NCI-H128 (cell line): ENCODE measurements around the gene CNPY4.

ENCODE experiments used
- DNase-seq: peaks from one replicate; lab custom pipeline; 2025; ENCODE audit not compliant: unreplicated experiment; lab: John Stamatoyannopoulos, UW

Gene CNPY4

DNA sequence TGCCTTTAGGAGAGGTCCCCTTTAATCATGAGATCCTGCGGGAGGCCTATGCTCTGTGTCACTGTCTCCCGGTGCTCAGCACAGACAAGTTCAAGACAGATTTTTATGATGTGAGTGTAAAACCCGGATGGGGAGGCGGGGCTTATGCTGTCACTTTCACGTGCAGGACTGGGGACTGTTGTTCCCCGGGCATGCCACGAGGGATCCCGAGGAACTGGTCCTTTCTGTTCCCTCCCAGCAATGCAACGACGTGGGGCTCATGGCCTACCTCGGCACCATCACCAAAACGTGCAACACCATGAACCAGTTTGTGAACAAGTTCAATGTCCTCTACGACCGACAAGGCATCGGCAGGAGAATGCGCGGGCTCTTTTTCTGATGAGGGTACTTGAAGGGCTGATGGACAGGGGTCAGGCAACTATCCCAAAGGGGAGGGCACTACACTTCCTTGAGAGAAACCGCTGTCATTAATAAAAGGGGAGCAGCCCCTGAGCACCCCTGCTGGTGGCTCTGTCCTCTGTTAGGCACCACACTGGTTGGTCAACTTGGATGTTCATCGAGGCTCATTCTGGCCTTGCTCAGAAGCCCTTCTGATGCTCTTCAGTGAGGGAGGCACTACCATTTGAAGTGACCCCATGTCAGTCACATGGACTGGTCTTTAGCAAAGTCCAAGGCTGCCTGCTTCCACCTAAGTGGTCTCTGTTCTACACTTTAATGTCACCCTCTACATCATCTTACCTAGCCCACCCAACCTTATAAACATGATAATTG lies 27.8 kb upstream of the CNPY4 start:
- DNase-seq: no peak

DNA sequence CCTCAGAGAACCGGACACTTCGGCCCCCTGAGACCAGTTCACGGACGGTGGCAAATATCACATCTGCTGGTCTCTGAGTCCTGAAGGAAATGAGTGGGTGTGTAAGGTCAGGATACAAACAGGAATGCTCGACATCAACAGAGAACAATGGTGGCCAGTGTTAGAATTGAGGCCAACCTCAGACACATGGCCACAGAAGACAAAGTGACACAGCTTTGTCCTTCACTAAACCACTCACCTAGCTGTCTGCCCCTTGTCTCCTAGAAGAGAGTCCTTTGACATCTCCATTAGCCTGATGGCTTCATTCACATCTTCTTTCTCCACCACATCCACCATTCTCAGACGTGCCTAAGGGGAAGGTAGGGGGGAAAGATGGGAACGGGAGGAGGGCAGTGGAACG lies 26.4 kb upstream of the CNPY4 start:
- no peak for DNase-seq

DNA sequence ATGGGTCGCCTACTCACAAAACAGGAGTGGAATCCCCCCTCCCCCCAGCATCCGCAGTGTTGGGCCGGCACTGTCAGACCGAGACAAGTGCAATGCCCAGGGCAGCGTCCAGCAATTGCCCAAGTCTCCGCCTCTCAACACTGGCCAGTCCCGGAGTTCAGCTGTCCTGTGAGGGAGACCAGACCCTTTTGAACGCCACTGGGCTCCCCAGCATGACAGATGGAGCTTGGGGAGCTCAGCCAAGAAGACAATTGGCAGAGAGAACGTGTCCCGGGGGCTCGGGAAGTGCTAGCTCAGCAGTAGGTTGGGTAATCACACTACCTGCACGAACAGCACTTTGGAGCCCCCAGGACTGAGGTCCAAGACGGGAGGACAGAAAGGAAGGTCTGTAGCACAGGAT lies 25.9 kb upstream of the CNPY4 start:
- DNase-seq: no peak

DNA sequence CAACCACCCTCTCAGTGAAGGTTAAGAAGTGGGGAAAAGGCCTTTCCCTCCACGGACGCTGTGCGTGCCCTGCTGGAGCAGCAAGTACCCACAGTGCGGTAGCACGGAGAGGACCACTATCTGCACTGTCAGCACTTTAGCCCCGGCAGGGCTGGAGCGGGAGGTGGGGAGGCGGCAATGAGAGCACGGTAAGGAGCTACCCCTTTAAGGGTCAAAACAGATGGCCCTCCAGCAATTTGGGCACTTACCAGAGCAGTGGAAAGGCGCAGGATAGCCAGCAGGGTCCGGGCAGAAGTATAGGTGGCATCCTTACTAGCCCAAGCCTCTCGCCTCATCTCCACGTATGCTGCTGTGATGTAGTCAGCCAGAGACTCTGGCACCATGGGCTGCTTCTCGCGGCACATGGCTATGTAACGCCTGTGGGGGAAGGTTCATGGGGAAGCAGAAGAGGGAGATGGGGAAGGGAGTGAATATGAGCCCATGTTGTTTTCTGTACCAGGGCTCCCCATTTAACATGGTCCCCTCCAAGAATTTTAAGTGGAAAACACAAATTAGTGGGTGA lies 25.4 kb upstream of the CNPY4 start:
- DNase-seq: no peak

DNA sequence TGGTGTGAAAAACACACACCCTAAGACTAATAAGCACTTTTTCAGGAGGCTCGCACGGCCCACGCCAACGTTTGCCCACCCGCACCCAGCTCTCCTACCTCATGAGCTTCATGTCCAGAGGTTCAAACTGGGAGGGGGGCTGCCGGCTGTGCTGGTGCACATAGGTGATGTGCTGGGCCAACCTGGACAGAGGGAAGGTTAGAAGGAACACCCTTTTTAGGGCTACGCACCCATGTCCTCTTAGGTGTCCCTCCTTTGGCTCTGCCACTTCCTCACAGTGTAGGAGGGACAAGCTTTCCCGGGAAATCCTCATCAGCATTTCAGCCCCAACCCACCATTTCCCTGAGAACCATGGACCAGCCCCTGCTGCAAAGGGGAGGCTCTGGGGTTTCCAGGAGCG lies 24.1 kb upstream of the CNPY4 start:
- no peak for DNase-seq

DNA sequence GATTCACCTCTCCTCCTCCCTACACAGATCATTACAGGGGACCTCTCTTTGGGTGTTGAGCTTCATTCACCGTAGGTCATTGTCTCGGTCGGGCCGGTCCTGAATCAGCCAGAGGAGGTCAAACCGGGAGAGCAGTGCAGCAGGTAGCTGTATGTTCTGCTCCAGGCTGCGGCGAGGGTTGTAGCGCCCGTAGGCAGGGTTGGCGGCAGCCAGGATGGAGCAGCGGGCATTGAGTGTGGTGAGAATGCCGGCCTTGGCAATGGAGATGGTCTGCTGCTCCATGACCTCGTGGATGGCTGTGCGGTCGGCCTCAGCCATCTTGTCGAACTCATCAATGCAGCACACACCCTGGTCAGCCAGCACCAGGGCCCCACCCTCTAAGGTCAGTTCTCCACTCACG lies 23.7 kb upstream of the CNPY4 start:
- DNase-seq: no peak

DNA sequence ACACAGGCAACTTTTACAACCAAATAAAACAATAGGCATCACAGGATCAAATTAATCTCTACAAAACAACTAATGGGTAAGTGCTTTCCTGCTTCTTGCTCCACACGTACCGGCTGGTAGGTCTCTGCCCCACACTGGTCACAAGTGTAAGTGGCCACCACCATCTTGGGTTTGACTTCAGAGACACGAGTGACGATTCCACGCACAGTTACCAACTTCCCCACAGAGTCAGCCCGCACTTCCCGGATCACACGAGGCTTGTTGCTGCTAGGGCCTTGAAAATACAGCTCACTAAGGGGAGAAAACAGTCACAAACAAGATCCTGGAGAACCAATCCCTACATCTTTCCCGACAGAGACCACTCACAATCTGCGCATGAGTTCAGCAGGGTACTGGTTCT lies 20.5 kb upstream of the CNPY4 start:
- no peak for DNase-seq

DNA sequence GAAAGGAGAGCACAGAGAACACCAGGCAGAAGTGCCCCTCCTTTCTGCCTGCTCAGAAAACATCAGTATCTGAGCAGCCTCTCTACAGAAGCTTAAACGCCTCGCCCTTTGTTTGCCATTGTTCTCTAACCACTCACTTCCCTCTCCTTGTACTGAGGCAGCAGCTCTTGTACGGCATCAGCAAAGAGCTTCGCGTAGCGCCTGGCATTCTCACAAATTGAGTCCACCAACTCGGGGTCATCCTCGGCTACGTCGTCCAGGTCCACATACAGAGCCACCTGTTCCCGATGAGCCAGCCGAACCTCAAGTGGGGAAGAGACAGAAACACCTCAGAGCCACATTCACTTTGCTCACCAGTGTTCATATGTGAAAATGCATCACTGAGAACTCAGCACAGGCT lies 20.0 kb upstream of the CNPY4 start:
- DNase-seq: no peak

DNA sequence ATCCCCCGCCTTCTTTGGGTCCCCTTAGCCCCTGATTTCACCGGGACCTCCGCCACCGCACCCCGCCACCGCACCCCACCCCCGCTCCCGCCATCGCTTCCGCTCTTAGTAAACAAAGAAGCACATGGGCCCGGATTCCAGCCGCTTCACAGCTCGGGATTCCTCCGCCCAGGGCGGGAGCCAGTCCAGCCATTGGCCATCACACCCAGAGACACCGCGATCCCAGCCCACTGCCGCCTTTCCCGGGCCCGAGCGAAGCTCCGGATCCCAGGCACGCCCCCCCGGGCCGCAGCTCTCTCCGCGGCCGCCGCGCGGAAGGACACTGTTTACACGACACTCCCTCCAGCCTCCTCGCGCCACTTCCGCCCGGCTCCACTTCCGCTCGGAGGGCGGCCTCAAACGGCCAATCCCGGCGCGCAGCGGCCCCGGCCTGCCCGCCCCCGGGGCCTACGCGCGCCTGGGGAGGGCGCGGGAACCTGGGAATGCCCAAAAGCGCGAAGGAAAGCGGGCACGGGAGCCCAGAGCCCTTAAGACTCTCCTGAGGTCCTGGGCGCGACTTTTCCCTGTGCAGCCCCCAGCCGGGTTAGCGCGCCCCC lies 18.9 kb upstream of the CNPY4 start:
- peak; percentile 89 for DNase-seq

DNA sequence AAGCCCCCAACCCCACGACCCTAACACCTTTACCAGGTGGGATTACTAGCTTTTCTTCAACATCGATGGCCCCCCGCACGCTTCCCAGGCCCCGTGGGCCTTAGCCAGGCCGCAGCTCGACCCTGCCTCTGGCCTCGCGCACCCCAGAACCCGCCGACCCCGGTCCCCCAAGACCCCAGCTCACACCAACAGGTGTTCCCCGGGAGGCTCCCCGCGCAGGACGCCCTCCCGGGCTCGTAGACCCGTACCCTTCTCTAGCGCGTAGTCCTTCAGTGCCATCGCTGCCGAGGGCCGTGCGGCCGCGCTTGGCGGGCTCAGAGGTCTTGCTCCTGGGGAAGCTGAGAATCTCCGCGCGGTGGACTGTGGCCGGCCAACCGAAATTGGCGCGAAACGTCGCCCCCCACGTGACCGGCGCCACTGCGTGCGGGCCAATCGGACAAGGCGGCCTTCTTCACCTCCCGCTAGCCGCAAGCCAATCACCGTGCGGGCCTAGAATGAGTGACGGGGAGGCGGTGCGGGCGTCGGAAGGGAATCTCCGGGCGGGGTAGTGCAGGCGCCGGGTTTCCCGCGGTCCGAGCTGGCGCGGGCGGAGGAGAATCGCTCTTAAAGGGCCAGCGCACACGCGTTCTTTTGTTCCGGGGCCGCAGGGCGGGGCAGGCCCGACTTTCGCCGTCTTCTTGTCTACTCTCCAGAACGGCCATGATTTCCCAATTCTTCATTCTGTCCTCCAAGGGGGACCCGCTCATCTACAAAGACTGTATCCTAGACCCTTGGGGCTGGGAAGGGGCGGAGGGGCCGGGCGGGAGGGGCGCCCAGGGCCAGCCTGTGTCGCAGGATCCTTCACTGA lies 18.2 kb upstream of the CNPY4 start, which contains the start of the genes AP4M1 and MCM7:
Gene AP4M1, plus strand, starts transcription at position 628 of the 847 bp plus-strand sequence. Its CDS starts 72 bp downstream, at position 700.
Gene MCM7, minus strand, starts transcription at position 382 of the 847 bp plus-strand sequence. Its CDS starts 103 bp downstream, at position 279.
- DNase-seq: peak; percentile 99

DNA sequence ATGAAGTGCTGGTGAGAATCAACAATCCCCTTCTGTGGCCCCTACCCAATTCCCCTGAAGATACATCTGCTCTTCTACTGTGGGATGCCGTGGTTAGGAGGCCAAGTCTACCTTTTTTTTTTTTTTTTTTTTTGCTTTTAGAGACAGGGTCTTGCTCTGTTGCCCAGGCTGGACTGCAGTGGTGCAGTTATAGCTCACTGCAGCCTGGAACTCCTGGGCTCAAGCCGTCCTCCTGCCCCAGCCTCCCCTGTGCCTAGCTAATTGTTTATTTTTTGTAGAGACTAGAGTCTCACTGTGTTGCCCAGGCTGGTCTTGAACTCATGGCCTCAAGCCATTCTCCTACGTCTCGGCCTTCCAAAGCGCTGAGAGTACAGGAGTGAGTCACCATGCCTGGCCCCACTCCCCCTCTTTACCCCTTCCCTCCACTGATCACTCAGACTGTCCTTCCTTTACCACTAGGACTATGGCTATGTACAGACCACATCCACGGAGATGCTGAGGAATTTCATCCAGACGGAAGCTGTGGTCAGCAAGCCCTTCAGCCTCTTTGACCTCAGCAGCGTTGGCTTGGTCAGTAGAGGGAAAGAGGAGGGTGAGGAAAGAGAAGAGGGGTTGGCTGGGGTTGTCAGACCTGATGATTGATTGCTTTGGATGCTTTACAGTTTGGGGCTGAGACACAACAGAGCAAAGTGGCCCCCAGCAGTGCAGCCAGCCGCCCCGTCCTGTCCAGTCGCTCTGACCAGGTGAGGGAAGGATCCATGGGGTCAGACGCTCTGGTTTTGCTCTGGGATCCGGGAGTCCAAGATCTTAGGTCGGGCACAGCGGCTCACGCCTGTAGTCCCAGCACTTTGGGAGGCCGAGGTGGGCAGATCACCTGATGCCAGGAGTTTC lies 16.2 kb upstream of the CNPY4 start:
- no peak for DNase-seq

DNA sequence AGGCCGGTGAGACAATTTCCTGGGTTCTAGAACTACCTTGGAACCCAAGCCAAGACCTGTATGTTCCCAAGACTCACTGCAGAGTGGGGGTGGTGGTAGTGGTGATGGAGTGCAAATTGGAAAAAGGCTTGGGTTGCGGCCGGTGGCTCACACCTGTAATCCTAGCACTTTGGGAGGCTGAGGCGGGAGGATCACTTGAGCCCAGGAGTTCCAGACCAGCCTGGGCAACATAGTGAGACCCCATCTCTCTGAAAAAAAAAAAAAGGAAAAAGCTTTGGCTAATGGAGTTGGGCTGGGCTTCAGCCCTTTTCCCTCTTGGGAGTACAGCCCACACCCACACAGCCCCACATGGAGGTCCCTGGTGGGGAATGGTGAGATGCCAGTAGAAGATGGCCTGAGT lies 13.9 kb upstream of the CNPY4 start:
- DNase-seq: no peak

DNA sequence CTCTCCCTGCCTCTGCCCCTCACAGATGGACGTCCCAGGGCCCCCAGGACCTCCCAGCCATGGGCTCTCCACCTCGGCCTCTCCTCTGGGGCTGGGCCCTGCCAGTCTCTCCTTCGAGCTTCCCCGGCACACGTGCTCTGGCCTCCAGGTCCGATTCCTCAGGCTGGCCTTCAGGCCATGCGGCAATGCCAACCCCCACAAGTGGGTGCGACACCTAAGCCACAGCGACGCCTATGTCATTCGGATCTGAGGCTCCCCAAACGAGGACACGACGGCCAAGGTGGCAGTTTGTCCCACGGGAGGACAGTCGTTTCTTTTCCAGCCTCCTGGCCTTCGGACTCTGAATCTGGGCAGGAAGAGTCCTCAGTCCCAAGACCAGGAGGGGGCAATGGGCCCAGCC lies 12.8 kb upstream of the CNPY4 start:
- no peak for DNase-seq

DNA sequence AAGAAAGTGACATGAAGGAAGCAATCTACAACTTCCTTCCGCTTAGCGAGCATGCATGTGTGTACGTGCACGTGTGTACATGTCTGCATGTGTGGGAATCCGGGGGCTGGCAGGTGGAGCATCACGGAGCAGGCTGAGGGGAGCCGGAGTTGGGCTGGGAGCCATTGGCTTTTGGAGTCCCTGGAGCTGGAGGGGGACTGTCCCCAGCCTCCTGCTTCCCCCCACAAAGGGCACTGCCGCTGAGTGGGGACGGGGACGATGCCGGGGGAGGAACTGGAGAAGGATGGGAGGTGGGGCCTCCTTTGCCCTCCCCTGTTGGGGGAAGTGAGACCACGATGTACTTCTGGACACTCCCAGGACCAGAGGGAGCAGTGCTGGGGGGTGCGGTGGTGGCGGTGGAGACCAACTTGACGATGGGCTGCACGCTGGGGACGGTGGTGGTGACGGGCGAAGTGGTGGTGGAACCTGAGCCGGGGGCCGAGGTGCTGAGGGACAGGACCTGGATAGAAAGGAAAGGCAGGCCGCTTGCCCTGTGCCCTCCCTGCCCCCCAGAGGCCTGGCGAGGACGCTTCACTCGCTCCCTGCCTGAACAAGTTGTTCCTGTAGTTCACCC lies 12.2 kb upstream of the CNPY4 start:
- DNase-seq: no peak

DNA sequence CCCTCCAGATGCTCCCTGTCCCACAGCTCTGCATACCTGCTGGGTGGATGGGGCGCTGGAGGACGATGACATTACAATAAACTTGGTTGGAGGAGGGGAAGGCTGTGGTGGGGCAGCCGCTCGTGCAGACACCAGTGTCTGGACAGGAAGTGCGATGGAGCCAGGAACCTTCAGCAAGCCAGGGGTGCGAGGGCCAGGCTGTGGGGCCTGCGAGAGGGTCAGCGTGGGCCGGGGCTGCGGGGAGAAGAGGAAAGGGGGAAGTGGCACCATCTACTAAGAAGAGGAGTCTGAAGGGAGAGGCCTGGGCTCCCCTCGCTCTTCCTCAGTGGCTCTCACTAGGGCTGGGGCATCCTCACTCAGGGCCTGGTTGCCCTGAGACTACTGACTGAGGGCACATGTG lies 11.5 kb upstream of the CNPY4 start:
- DNase-seq: no peak

DNA sequence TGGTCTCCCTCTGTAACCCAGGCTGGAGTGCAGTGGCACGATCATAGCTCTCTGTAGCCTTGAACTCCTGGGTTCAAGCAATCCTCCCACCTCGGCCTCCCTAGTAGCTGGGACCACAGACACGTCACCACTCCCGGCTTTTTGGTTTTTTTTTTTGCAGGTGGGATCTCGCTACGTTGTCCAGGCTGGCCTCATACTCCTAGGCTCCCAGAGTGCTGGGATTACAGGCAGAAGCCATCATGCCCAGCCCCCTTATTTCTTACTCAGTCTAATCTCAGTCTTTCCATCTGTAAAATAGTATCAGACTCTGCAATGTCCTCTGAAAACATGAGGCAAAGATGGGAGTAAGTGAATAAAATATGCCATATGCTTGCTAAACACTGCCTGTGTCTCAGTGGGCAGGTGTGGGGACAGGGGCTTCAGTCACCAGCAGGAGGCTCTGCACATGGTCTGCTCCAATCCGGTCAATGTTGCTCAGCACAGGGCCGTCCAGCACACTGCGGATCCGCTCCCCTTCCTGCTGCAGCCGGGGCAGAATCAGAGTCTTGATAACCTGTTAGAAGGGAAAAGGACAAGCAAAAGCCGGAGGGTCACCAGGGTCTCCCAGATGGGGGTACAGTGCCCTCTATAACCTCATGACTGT lies 9.8 kb upstream of the CNPY4 start:
- no peak for DNase-seq

DNA sequence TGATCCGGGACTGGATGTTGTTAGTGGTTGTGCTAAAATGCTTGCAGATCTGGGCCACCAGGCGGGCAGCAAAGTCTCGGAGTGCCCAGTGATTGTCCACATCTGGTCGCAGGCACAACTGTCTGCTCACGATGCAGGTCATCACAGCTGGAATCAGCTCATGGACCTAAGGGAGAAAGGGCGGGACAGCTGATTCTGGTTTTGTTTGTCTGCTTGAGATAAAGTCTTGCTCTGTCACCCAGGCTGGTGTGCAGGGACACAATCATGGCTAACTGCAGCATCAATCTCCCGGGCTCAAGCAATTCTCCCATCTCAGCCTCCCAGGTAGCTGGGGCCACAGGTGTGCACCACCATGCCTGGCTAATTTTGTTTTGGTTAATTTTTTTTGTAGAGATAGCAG lies 8.3 kb upstream of the CNPY4 start:
- DNase-seq: no peak

DNA sequence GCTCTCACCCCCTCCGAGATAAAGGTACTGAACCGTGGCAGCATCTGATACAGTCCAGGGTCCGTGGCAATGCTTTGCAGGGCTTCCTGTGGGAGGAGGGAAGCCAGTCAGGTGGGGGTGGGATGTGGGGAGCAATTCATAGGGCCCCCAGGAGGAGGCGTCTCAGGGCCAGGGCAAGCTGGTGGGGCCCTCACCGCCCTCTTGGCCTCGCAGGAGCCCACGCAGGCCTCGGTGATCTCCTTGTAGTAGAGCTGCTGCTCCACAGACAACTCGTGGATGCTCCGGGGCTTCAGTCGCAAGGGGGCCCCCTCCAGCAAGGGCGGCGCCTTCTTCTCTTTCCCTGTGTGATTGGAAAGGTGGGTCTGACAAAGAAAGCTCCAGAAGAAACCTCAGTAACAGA lies 7.5 kb upstream of the CNPY4 start:
- DNase-seq: no peak

DNA sequence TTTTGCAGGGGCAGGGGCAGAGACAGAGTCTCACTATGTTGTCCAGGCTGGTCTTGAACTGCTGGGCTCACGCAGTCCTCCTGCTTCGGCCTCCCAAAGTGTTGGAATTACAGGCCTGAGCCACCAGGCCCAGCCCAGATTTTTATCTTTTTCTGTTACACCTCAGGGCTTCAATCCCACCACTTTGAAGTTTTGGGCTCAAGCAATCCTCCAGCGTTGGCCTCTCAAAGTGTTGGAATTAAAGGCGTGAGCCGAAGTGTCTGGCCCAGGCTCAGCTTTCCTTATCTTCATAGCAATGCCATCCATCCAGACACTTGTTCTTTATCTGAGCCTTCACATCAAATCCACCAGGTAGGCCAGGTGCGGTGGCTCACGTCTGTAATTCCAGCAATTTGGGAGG lies 4.4 kb upstream of the CNPY4 start:
- no peak for DNase-seq
